ENCODE measurements around the gene RALGPS2. TPM values are rescaled to one million over a fixed set of nuclear protein-coding genes. Genes with fewer than 3 reads are reported as not detected.

RALGPS2 gene
- total and polyA plus RNA-seq, 9 of the 15 experiments (the other 6 are each of a cell fraction or from before 2014, with no cell fraction given): 0.28 to 6.5 (median 2.6) TPM

- no peaks in the 10 kb centered on the region for H4K20me1 ChIP-seq (replicated peaks; ENCODE audit: control insufficient read depth, insufficient read depth, low read length)
- in situ Hi-C loops (cut with MboI): no loop called here
- WGBS (ENCODE audit: insufficient coverage, low coverage, missing lambda C conversion rate): 14% methylated on average over 3 of the region's 3 CpGs
- H3K4me1 ChIP-seq (replicated peaks in 1 of 2; ENCODE audit: control insufficient read depth in 2 of 2, insufficient read depth in 2 of 2, low read length in 2 of 2): no peaks in the 10 kb centered on the region
- H3K9me1 ChIP-seq (ENCODE audit: control insufficient read depth, insufficient read depth, low read length): no peaks in the 10 kb centered on the region
- DNase-seq (ENCODE audit: extremely low read depth in 1 of 4, low spot score in 3 of 4) (no peak), ATAC-seq (no peak), FAIRE-seq (no peak)
- no peaks in the 10 kb centered on the region for H3K36me3 ChIP-seq (ENCODE audit: control insufficient read depth, insufficient read depth, low read length)
- POLR2A ChIA-PET: interaction anchor here (0.6 to 1.1 kb wide), 3 partner anchors 21 to 793 kb away, joined by 3 read pairs; no protein-coding TSS in a partner anchor
- TF ChIP-seq ZNF785 (CRISPR knock-in tag; IDR thresholded peaks at IDR 0.05) (no peak), NEUROD1 (IDR thresholded peaks at IDR 0.05; ENCODE audit: borderline replicate concordance, low read depth, low read length, partially characterized antibody) (no peak), POLR2G (IDR thresholded peaks at IDR 0.05; ENCODE audit: low read depth, low read length) (no peak), ETV5 (CRISPR knock-in tag; IDR thresholded peaks at IDR 0.05; ENCODE audit: low read depth) (no peak), CEBPG (CRISPR knock-in tag; IDR thresholded peaks at IDR 0.05) (no peak), CEBPG (tag; conservative IDR thresholded peaks at IDR 0.05 in 1 of 2, IDR thresholded peaks at IDR 0.05 in 1 of 2) (no peak), ZNF695 (CRISPR knock-in tag; IDR thresholded peaks at IDR 0.05) (no peak), POLR2B (IDR thresholded peaks at IDR 0.05; ENCODE audit: low read depth, partially characterized antibody) (no peak), FOXJ3 (CRISPR knock-in tag; IDR thresholded peaks at IDR 0.05) (no peak), RBM22 (IDR thresholded peaks at IDR 0.05; ENCODE audit: low read depth, low read length, poor library complexity, severe bottlenecking) (no peak), NFRKB (IDR thresholded peaks at IDR 0.05; ENCODE audit: low read depth) (no peak), PHB (CRISPR knock-in tag; IDR thresholded peaks at IDR 0.05) (no peak), ZNF324 (CRISPR knock-in tag; IDR thresholded peaks at IDR 0.05) (no peak), GTF2F1 (IDR thresholded peaks at IDR 0.05; ENCODE audit: low read depth, low read length) (no peak), ZBTB49 (CRISPR knock-in tag; IDR thresholded peaks at IDR 0.05; ENCODE audit: borderline replicate concordance) (no peak), SREBF1 (IDR thresholded peaks at IDR 0.05; ENCODE audit: borderline replicate concordance, low read depth, low read length) (no peak), CCNT2 (IDR thresholded peaks at IDR 0.05; ENCODE audit: borderline replicate concordance, extremely low read depth, insufficient read length, low read depth, low read length) (no peak)
- intact Hi-C loops (cut with micrococcal nuclease): no loop called here
- H2AFZ ChIP-seq (ENCODE audit: low read depth, low read length): no peak overlapping the region
- no peak overlapping the region for H3K4me3 ChIP-seq
- H3K79me2 ChIP-seq (ENCODE audit: control insufficient read depth, insufficient read depth, low read length): no peaks in the 10 kb centered on the region
- H3K9ac ChIP-seq (ENCODE audit: insufficient read depth in 1 of 2, low read depth in 2 of 2, low read length in 2 of 2): no peak overlapping the region
- no peak overlapping the region for H3K27ac ChIP-seq (ENCODE audit: extremely low read depth, low read depth, low read length)
- CTCF ChIA-PET (ENCODE audit: low intra/inter-chr PET ratio): no interaction called here
- H3K4me2 ChIP-seq (ENCODE audit: insufficient read depth, low read length): no peak overlapping the region
- no peaks in the 10 kb centered on the region; a peak in 1 of 5 replicates for H3K27me3 ChIP-seq (ENCODE audit: control insufficient read depth in 2 of 2, insufficient read depth in 2 of 2, low read length in 2 of 2)
- BruUV-seq (replicated peaks): no TSS peak
- H3K9me3 ChIP-seq (replicated peaks; ENCODE audit: control insufficient read depth, insufficient read depth, low read depth, low read length): no peaks in the 10 kb centered on the region
Measured at GRCh38 chr1:178808529-178808928, 83.5 kb downstream of the RALGPS2 start.
